Bronchial epithelial cell (primary cell): ENCODE measurements around the gene XIRP2. TPM values are rescaled to one million over a fixed set of nuclear protein-coding genes. Genes with fewer than 3 reads are reported as not detected.
"Not testable (repeated sequence)": the region's sequence is repeated elsewhere in the genome, so short reads cannot be mapped to it uniquely, and the experiment has no call there.

Source experiments
- DNase-seq: peaks from one replicate; pipeline ENCODE4 v3.0.0-alpha.2; 2010; ENCODE audit warnings: low read depth
- FAIRE-seq: peaks from 2 replicates; lab custom pipeline; 2011; peaks lifted over from hg19 to GRCh38; lab: Jason Lieb, UNC
- H3K27me3 ChIP-seq: 2 replicates; pipeline ENCODE4 v1.5.1; 2011; ENCODE audit warnings: low read length; ENCODE audit not compliant: control insufficient read depth, insufficient read depth
- H3K36me3 ChIP-seq: 2 replicates; pipeline ENCODE4 v1.5.1; 2011; ENCODE audit warnings: low read length; ENCODE audit not compliant: control insufficient read depth, insufficient read depth
- H3K4me3 ChIP-seq: 2 replicates; pipeline ENCODE4 v1.5.1; 2011; ENCODE audit warnings: mild to moderate bottlenecking, low read depth, low read length, control low read depth
- total RNA-seq: library from RNA; depleted of rRNA; stranded (reverse); fragments of >200 nt; gene quantifications from 2 replicates; pipeline ENCODE4 v1.2.1, GENCODE V29; 2014
- TF ChIP-seq, protein P1 (sequence below): IDR thresholded peaks from 2 replicates; pipeline ENCODE4 v1.5.1; 2011; ENCODE audit warnings: mild to moderate bottlenecking, moderate library complexity, low read length, control low read depth, inconsistent platforms; ENCODE audit not compliant: insufficient read depth, severe bottlenecking

XIRP2 gene
- total RNA-seq, 1 donor from 2014 or later = not detected

GRCh38 chr2:167049659-167050058 lies 161.4 kb downstream of the XIRP2 start:
- TF ChIP-seq, protein P1, sequence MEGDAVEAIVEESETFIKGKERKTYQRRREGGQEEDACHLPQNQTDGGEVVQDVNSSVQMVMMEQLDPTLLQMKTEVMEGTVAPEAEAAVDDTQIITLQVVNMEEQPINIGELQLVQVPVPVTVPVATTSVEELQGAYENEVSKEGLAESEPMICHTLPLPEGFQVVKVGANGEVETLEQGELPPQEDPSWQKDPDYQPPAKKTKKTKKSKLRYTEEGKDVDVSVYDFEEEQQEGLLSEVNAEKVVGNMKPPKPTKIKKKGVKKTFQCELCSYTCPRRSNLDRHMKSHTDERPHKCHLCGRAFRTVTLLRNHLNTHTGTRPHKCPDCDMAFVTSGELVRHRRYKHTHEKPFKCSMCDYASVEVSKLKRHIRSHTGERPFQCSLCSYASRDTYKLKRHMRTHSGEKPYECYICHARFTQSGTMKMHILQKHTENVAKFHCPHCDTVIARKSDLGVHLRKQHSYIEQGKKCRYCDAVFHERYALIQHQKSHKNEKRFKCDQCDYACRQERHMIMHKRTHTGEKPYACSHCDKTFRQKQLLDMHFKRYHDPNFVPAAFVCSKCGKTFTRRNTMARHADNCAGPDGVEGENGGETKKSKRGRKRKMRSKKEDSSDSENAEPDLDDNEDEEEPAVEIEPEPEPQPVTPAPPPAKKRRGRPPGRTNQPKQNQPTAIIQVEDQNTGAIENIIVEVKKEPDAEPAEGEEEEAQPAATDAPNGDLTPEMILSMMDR = no peak
- DNase-seq (no peak), FAIRE-seq (no peak)
- H3K36me3 ChIP-seq = no peaks in the 10 kb centered on the region
- H3K4me3 ChIP-seq = no peak overlapping the region
- no peaks in the 10 kb centered on the region for H3K27me3 ChIP-seq

DNA sequence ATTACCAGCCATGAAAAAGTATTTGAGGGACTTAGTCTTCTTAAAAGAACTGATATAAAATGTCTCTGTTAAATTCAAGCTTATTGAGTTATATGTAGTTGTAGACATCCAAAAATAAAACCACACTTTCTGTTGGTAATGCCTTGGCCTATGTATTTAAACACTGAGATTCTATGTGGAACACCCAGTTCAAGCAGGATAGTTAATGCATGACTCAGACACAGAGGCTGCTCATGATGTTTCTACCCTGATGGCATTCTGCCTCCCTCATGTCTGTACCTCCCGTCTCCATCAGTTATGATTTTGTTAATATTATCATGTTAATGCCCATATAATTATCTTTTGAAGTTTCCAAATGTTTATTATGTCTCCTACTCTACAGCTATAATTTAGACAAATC lies 164.5 kb downstream of the XIRP2 start:
- FAIRE-seq (no peak), DNase-seq (peak; percentile 69)
- TF ChIP-seq, protein P1 = no peak
- H3K36me3 ChIP-seq = no peaks in the 10 kb centered on the region
- H3K27me3 ChIP-seq = no peaks in the 10 kb centered on the region
- no peak overlapping the region for H3K4me3 ChIP-seq

DNA sequence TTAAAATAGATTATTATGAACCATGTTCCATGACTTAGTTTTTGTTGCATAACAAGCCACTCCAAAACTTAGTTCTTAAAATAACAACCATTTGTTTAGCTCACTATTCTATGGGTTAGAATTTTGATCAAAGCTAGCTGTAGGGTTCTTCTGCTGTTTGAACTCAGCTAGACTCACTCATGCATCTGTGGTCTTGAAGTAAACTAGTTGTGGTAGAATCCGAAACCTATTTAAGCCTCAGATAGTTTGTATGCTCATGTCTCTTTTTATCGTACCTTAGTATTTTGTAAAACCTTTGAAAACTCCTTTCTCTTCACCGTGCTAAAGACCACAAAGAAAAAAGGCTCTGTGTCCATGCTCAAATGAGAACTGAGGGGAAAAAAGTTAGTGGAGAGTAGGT lies 166.6 kb downstream of the XIRP2 start:
- H3K36me3 ChIP-seq = no peaks in the 10 kb centered on the region
- no peak for FAIRE-seq
- H3K27me3 ChIP-seq = no peaks in the 10 kb centered on the region
- no peak for DNase-seq
- H3K4me3 ChIP-seq = no peak overlapping the region
- TF ChIP-seq, protein P1 = no peak

DNA sequence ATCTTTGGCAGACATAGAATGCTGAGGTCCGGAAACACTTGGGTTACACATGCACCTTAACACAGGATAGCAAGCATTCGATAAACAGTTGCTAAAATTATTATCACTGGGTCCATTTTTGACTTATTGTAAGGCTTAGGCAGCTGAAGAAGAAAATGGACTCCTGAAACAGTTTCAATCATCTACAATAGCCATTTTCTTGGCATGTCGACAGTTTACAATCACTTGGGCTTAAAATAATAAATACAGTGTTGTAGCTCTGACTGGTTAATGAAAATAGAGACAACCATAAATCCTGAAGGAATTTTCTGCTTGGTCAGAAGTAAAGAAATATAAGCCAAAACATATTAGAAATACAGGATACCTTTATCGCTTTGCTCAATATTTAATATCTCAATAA lies 169.2 kb downstream of the XIRP2 start:
- DNase-seq = no peak
- Histone ChIP-seq H3K4me3 (no peak overlapping the region), H3K36me3 (no peaks in the 10 kb centered on the region), H3K27me3 (no peaks in the 10 kb centered on the region)
- TF ChIP-seq, protein P1 = no peak
- no peak for FAIRE-seq

DNA sequence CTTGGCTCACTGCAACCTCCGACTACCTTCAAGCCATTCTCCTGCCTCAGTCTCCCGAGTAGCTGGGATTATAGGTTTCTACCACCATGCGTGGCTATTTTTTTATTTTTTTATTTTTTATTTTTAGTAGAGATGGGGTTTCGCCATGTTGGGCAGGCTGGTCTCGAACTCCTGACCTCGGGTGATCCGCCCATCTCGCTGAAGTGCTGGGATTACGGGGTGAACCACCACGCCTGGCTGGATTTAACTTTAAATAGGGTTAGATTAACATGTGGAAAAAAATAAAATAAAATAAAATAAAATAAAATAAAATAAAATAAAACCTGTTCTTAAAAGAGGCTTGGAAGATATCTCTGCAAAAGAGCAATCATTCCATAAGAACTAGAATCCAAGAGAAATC lies 170.9 kb downstream of the XIRP2 start:
- TF ChIP-seq, protein P1 = no peak
- no peak for DNase-seq
- Histone ChIP-seq H3K27me3 (no peaks in the 10 kb centered on the region), H3K36me3 (no peaks in the 10 kb centered on the region), H3K4me3 (no peak overlapping the region)
- no peak for FAIRE-seq

DNA sequence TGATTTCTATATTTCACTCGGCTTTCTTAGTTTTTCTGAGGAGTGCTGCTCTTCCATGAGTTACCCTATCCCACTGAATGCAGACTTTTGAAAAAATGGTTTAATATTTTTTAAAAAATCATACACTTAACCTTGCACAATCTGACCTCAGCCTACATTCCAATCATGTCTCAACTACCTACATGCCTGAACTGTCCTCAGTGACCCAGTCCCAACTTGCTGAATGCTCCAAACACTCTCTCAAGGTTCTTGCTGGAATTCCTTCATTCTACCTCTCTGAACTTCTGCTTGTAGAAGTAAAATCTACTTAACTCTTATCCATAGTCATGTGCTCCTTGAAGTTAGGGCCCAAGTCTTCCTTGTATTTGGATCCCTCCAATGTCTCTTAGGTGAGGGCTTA lies 181.6 kb downstream of the XIRP2 start:
- DNase-seq (peak; percentile 83), FAIRE-seq (no peak)
- Histone ChIP-seq H3K27me3 (no peaks in the 10 kb centered on the region), H3K36me3 (no peaks in the 10 kb centered on the region), H3K4me3 (no peak overlapping the region)
- TF ChIP-seq, protein P1 = no peak

- H3K4me3 ChIP-seq, DNase-seq, H3K36me3 ChIP-seq, FAIRE-seq, H3K27me3 ChIP-seq: not testable (repeated sequence)
Observed at GRCh38 chr2:167075708-167076107, 187.4 kb downstream of the XIRP2 start.

DNA sequence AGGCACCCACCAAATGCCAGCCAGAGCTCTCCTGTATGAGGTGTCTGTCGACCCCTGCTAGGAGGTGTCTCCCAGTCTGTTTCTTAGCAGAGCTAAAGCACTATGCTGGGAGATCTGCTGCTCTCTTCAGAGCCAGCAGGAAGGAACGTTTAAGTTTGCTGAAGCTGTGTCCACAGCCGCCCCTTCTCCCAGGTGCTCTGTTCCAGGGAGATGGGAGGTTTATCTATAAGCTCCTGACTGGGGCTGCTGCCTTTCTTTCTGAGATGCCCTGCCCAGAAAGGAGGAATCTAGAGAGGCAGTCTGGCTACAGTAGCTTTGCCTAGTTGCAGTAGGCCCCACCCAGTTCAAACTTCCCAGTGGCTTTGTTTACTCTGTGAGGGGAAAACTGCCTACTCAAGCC lies 210.7 kb downstream of the XIRP2 start:
- not testable (repeated sequence) for DNase-seq, H3K27me3 ChIP-seq, H3K36me3 ChIP-seq, H3K4me3 ChIP-seq, FAIRE-seq
